HCT116 (cell line): ENCODE data around the gene TMCO4. TPM values are rescaled to one million over a fixed set of nuclear protein-coding genes. Genes with fewer than 3 reads are reported as not detected.

Experiments used
- ATAC-seq: fragments of 200-7000 bp; cut with Tn5 transposase; 2 replicates; pipeline ENCODE4 v1.9.1; 2020; ENCODE audit warnings: mild to moderate bottlenecking, moderate library complexity
- BruUV-seq: library from RNA; stranded (reverse); fragments of 400-500 nt; replicated peaks from 2 replicates; lab custom pipeline; 2021; lab: Mats Ljungman, UMichigan
- CTCF ChIA-PET: fragments of 300-600 bp; sonication (Branson Sonifier 250); formaldehyde crosslinking; loops from one replicate; lab custom pipeline; 2021; ENCODE audit warnings: antibody characterized with exemption; lab: Charles Lee
- POLR2A ChIA-PET: fragments of 300-600, 350-600 bp; sonication (Branson Sonifier 250); formaldehyde crosslinking; loops from one replicate; lab custom pipeline; 2021; ENCODE audit warnings: antibody characterized with exemption; lab: Charles Lee
- RAD21 ChIA-PET, 2 experiments: fragments of 300-600 bp; sonication (Branson Sonifier 250); formaldehyde crosslinking; loops; one replicate each; lab custom pipeline; 2023; ENCODE audit warnings: low total read pairs in 2 of 2; ENCODE audit not compliant: uncharacterized antibody in 2 of 2, unreplicated experiment in 2 of 2, low non-redundant PET in 1 of 2; lab: Charles Lee
- DNase-seq: peaks from one replicate; pipeline ENCODE4 v3.0.0-alpha.2; 2010; ENCODE audit warnings: low read depth, low spot score
- H2AFZ ChIP-seq: fragments of 200-600 bp; shearing (Covaris generic), sonication (generic); 2 replicates; pipeline ENCODE4 v1.6.1; 2017; ENCODE audit warnings: low read depth, mixed run types, mixed read lengths, antibody characterized with exemption, low read length; ENCODE audit not compliant: poor library complexity, severe bottlenecking
- H3K27ac ChIP-seq: 2 replicates; pipeline ENCODE4 v1.5.1; 2012; ENCODE audit warnings: low read depth, low read length
- H3K27me3 ChIP-seq: fragments of 200-600 bp; sonication (generic); 2 replicates; pipeline ENCODE4 v1.6.1; 2016; ENCODE audit warnings: mixed run types, low read length, mixed read lengths; ENCODE audit not compliant: insufficient read depth
- H3K36me3 ChIP-seq, 2 experiments: fragments of 200-500 bp in 1 of 2; fragments of 200-600 bp in 1 of 2; sonication (Bioruptor generic) in 1 of 2; sonication (generic) in 1 of 2; 2 replicates each; pipeline versions ENCODE4 v1.5.1 to v1.6.1; 2014 to 2016; ENCODE audit warnings: low read length in 2 of 2, inconsistent platforms in 1 of 2, mixed read lengths in 1 of 2, mixed run types in 1 of 2; ENCODE audit not compliant: insufficient read depth in 2 of 2, control insufficient read depth in 1 of 2
- H3K4me1 ChIP-seq, 2 experiments: fragments of 200-600 bp in 1 of 2; sonication (generic) in 1 of 2; 2 replicates each; pipeline versions ENCODE4 v1.5.1 to v1.6.1; 2012 to 2017; ENCODE audit warnings: low read length in 2 of 2, inconsistent platforms in 1 of 2, mild to moderate bottlenecking in 1 of 2, mixed read lengths in 1 of 2, mixed run types in 1 of 2, moderate library complexity in 1 of 2; ENCODE audit not compliant: insufficient read depth in 2 of 2, control insufficient read depth in 1 of 2
- H3K4me2 ChIP-seq: fragments of 200-600 bp; sonication (generic); 2 replicates; pipeline ENCODE4 v1.6.1; 2017; ENCODE audit warnings: mixed run types, low read length, mixed read lengths
- H3K4me3 ChIP-seq, 2 experiments: fragments of 200-600 bp in 1 of 2; sonication (generic) in 1 of 2; replicated peaks in 1 of 2; 2 replicates each; pipeline ENCODE4 v1.5.1; 2011 to 2016; ENCODE audit warnings: low read length in 2 of 2, control low read depth in 1 of 2, low read depth in 1 of 2, mild to moderate bottlenecking in 1 of 2, mixed read lengths in 1 of 2, mixed run types in 1 of 2
- H3K79me2 ChIP-seq: fragments of 200-600 bp; sonication (generic); 2 replicates; pipeline ENCODE4 v1.6.1; 2017; ENCODE audit warnings: mild to moderate bottlenecking, mixed run types, low read length, moderate library complexity, mixed read lengths; ENCODE audit not compliant: insufficient read depth
- H3K9ac ChIP-seq: fragments of 200-600 bp; sonication (generic); 2 replicates; pipeline ENCODE4 v1.6.1; 2016; ENCODE audit warnings: low read length, mixed read lengths
- H3K9me2 ChIP-seq: fragments of 200-600 bp; sonication (generic), shearing (Covaris generic); 2 replicates; pipeline ENCODE4 v1.6.1; 2017; ENCODE audit warnings: mixed run types, mild to moderate bottlenecking, moderate library complexity; ENCODE audit not compliant: insufficient read depth
- H3K9me3 ChIP-seq, 2 experiments: fragments of 200-500 bp in 1 of 2; fragments of 200-600 bp in 1 of 2; sonication (Bioruptor generic) in 1 of 2; sonication (generic) in 1 of 2; 2 replicates each; pipeline ENCODE4 v1.6.1; 2014 to 2017; ENCODE audit warnings: low read length in 2 of 2, mixed read lengths in 2 of 2, inconsistent platforms in 1 of 2, low read depth in 1 of 2, mild to moderate bottlenecking in 1 of 2, mixed run types in 1 of 2, moderate library complexity in 1 of 2; ENCODE audit not compliant: control insufficient read depth in 1 of 2, insufficient read depth in 1 of 2
- H4K20me1 ChIP-seq: fragments of 200-600 bp; sonication (generic), shearing (Covaris generic); 2 replicates; pipeline ENCODE4 v1.6.1; 2017; ENCODE audit warnings: mixed run types, mild to moderate bottlenecking, moderate library complexity; ENCODE audit not compliant: insufficient read depth
- CTCF ChIP-seq, 3 experiments: fragments of 200-600 bp in 1 of 3; sonication (generic) in 1 of 3; IDR thresholded peaks in 2 of 3; conservative IDR thresholded peaks in 1 of 3; 2 replicates each; pipeline ENCODE4 v1.5.1; 2012 to 2017; ENCODE audit warnings: low read depth in 2 of 3, low read length in 2 of 3, antibody characterized with exemption in 1 of 3, borderline replicate concordance in 1 of 3, control low read depth in 1 of 3, mild to moderate bottlenecking in 1 of 3, mixed read lengths in 1 of 3, mixed run types in 1 of 3, moderate library complexity in 1 of 3; ENCODE audit not compliant: insufficient read depth in 1 of 3
- FOSL1 ChIP-seq: IDR thresholded peaks from 2 replicates; pipeline ENCODE4 v1.6.1; 2012; ENCODE audit warnings: low read depth
- POLR2A ChIP-seq: IDR thresholded peaks from 2 replicates; pipeline ENCODE4 v1.7.0; 2011; ENCODE audit warnings: borderline replicate concordance; ENCODE audit not compliant: insufficient read depth, insufficient read length; ENCODE audit errors: extremely low read depth
- SP1 ChIP-seq: IDR thresholded peaks from 2 replicates; pipeline ENCODE4 v1.6.1; 2012; ENCODE audit warnings: low read depth
- TCF7L2 ChIP-seq: IDR thresholded peaks from 2 replicates; pipeline ENCODE4 v1.7.0; 2011; ENCODE audit warnings: borderline replicate concordance, inconsistent platforms; ENCODE audit not compliant: insufficient read depth, insufficient read length; ENCODE audit errors: extremely low read depth
- intact Hi-C: fragments of 100-400 bp; cut with micrococcal nuclease; formaldehyde crosslinking; loops from 2 replicates; pipeline ENCODE4 v1.10.0; 2022
- total RNA-seq: library from RNA; stranded (reverse); gene quantifications from one replicate; pipeline ENCODE4 v1.2.1, GENCODE V29; 2021; ENCODE audit not compliant: unreplicated experiment

The TMCO4 gene
- total RNA-seq, 1 experiment from 2014 or later = 12.7 TPM

GRCh38 chr1:19710825-19711611 lies 88.7 kb downstream of the TMCO4 start:
- Histone ChIP-seq H3K4me3 (no peak overlapping the region), H3K27ac (no peak overlapping the region), H3K9me2 (no peaks in the 10 kb centered on the region), H3K9me3 (no peaks in the 10 kb centered on the region), H4K20me1 (no peaks in the 10 kb centered on the region), H3K36me3 (no peaks in the 10 kb centered on the region), H3K27me3 (no peaks in the 10 kb centered on the region), H2AFZ (no peak overlapping the region), H3K9ac (no peak overlapping the region), H3K4me2 (no peak overlapping the region), H3K79me2 (no peaks in the 10 kb centered on the region), H3K4me1 (peaks cover 0 to 8% of the 10 kb centered on the region in 2 experiments; a peak in 2 of 4 replicates)
- CTCF ChIA-PET = no interaction called here
- intact Hi-C loops = no loop called here
- no peak for TF ChIP-seq SP1
- no peak for TF ChIP-seq FOSL1
- no TSS peak for BruUV-seq
- RAD21 ChIA-PET = no interaction called here
- POLR2A ChIA-PET = no interaction called here
- no peak for DNase-seq
- no peak for ATAC-seq

- ChIA-PET POLR2A (no interaction called here), RAD21 (no interaction called here), CTCF (no interaction called here)
- Histone ChIP-seq H3K4me1 (peaks cover 0 to 3% of the 10 kb centered on the region in 2 experiments; a peak in 1 of 4 replicates), H3K4me2 (no peak overlapping the region), H3K27ac (no peak overlapping the region), H3K4me3 (no peak overlapping the region), H4K20me1 (no peaks in the 10 kb centered on the region), H3K9ac (no peak overlapping the region), H3K9me3 (no peaks in the 10 kb centered on the region), H2AFZ (no peak overlapping the region), H3K9me2 (no peaks in the 10 kb centered on the region), H3K27me3 (no peaks in the 10 kb centered on the region), H3K36me3 (no peaks in the 10 kb centered on the region), H3K79me2 (no peaks in the 10 kb centered on the region)
- DNase-seq (no peak), ATAC-seq (no peak)
- TF ChIP-seq TCF7L2 (no peak), CTCF (IDR thresholded peaks at IDR 0.05 in 2 of 3, conservative IDR thresholded peaks at IDR 0.05 in 1 of 3; ENCODE audit: borderline replicate concordance in 1 of 3, insufficient read depth in 1 of 3, low read depth in 2 of 3, low read length in 2 of 3) (no peak), POLR2A (no peak)
- BruUV-seq = no TSS peak
- intact Hi-C loops = no loop called here
Observed at GRCh38 chr1:19709260-19709793, 90.4 kb downstream of the TMCO4 start.
